Middle frontal gyrus (tissue), 1 donor: ENCODE data around the gene ASXL1.
"Not testable (repeated sequence)": the region's sequence is repeated elsewhere in the genome, so short reads cannot be mapped to it uniquely, and the experiment has no call there.

Experiments
- DNase-seq: peaks from one replicate; pipeline ENCODE4 v3.0.0-alpha.2; 2015; ENCODE audit warnings: low spot score; ENCODE audit errors: extremely low spot score

Gene ASXL1

DNA sequence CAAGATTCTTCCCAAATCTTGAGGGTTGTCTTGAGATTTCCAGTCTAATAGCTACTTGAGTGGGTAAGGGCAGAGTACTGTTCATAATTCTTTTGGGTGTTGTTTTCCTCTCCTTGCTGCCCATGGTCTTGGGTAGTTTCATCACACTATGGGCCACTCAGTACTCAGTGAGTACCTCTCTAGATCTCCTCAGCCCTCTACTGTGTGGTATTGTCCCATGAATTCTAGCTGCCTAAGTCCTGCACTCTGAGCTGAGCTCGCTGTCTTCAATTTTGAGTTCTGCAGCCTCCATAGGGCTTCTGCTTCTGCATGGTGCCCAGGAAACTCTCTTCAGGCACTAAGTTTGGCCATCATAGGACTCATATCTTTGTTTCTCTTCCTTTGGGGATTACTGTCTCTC is 42.3 kb downstream of the ASXL1 start:
- no peak for DNase-seq

DNA sequence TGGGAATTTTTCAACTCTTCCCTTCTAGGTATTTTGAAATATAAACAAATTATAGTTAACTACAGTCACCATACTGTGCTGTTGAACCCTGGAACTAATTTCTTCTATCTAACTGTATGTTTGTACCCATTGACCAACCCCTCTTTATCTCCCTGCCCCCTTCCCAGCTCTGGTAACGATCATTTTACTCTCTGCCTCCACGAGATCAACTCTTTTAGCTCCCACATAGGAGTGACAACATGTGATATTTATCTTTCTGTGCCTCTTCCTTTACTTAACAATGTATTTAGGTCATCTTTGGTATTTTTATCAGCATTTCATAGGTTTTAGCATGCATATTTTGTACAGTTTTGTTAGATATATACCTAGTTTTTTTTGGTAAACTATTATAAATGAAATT is 45.9 kb downstream of the ASXL1 start:
- no peak for DNase-seq

DNA sequence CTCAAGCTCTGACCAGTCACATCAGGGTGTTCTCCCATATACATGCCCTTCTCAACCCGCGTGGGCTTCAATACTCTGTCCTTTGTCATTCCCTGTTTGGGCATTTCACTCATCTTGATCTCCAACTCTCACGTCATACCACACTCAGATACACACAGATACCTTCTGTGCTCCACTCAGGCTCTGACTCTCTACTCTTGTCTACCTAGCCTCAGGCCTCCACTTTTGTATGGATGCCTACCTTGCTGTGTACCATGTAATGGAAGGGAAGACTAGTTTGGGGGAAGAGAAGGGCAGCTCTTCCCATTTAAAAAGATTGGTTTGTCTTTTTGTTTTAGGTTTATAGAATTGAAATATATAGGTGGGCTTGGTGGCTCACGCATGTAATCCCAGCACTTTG is 48.6 kb downstream of the ASXL1 start:
- no peak for DNase-seq

DNA sequence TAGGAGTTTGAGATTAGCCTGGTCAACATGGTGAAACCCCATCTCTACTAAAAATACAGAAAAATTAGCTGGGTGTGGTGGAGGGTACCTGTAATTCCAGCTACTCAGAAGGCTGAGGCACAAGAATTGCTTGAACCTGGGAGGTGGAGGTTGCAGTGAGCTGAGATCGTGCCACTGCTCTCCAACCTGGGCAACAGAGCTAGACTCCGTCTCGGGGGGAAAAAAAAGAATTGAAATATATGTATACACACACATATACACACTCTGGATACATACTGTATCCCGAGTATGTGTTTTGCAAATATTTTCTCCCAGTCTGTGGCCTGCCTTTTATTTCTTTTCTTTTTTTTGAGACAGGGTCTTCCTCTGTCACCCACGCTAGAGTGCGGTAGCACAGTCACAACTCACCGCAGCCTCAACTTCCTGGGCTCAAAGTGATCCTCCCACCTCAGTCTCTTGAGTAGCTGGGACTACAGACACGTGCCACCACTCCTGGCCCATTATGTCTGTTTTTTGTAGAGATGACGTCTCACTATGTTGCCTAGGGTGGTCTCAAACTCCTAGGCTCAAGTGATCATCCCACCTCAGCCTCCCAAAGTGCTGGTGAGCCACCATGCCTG is 49.1 kb downstream of the ASXL1 start:
- DNase-seq = not testable (repeated sequence)

DNA sequence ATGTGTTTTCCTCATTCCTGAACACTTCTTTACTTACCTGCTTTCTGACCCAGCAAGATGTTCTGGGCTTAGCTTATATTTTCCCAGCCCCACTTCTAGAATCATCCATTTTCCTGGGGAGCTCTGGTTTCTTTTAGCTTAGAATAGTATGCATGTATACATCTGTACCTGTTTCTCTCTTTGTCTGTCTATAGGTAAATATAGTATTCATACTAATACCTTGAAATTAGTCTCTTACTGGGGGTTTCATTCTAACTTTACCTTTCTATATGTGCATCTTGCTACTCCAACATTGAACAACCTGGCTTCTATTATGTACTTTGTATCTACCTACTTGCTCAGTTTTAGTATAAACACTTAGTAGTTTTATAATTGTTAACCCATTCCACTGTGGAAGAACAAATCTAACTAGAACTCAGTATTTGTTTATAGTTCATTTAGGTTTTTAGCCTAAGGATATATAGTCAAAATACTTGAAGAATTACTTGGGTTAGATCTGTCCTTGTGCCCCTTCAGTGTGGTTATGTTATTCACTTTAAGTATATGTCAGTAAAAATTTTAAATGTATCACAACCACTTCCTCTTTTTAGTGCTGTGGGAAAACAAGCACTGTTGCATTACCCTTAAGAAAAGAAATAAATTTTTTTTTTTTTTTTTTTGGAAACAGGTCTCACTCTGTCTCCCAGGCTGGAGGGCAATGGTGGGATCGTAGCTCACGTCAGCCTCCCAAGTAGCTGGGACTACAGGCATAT is 54.0 kb downstream of the ASXL1 start:
- no peak for DNase-seq

DNA sequence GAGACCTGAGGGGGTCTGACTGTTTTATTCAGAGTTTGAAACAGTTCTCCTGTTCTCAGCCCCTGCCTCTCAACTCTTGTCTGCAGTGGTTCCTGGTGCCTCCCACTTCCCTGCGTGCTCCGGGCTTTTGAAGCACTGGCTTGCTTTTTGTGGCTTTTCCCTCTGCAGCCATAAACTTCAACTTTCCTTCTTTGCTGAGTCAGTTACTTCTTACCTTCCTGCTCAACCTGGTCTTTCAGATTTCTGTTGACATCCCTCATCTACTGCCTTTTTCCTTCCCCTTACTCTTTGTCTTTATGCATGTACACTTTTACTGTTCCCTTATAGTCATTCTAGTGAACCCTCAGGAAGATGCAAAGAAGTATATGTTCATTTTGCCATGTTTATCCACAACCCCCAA is 57.4 kb downstream of the ASXL1 start:
- DNase-seq = no peak

DNA sequence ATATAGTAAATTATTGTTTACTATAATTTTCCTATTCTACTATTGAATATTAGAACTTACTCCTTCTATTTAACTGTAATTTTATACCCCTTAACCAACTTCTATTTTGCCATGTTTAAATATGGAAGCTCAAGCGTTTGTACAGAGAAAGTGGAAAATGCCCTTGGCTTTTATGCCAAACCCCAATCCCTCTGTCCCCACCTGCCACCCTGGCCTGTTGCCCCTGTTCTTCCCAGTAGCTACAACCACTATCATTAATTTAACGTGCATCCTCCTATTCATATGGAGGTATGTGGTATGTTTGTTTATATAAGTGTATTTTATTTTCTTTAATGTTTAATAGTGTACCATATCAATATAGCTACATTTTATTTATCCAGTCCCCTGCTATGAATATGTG is 58.1 kb downstream of the ASXL1 start:
- no peak for DNase-seq

DNA sequence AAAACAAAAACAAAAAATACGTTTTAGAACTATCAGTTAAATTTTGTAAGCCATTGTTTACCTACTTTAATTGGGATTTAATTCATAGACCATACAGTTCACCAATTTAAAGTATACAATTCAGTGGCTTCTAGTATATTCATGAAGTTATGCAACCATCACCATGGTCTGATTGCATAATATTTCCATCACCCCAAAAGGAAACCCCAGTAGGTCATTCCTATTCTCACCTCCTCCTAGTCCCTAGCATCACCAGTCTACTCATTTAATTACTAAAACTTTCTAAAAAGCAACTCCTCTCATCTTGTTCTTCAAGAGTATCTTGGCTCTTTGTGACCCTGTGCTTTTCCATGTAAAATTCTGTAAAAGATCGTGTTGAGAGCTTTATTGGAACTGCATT is 60.2 kb downstream of the ASXL1 start:
- DNase-seq = no peak

DNA sequence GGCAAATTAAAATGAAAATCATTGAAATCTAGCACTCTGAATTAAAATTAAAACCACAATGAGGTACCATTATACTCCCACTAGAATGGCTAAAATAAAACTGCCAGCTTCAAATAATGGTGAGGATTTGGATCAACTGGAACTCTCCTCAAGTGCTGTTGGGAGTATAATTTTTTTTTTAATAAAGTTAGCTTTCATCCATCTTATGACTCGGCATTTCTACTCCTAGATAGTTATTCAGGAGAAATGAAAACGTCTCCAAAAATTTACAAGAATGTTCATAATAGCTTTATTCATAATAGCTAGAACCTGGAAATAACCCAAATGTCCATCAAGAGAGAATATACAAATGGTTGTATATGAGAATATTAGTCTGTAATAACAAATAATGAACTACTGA is 63.2 kb downstream of the ASXL1 start:
- no peak for DNase-seq

DNA sequence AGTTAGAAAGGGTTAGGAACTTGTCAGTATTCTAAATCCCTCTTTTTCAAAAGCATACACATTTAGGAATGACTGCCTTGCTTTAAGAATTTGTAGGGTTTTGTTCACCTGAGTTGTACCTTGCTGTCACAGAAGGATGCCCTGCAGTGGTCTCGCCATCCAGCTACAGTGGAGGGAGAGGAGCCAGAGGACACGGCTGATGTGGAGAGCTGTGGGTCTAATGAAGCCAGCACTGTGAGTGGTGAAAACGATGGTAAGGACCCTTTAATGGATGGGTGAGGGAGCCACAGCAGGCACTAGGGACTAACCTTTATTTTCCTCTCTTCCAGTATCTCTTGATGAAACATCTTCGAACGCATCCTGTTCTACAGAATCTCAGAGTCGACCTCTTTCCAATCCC is 69.9 kb downstream of the ASXL1 start:
- no peak for DNase-seq

DNA sequence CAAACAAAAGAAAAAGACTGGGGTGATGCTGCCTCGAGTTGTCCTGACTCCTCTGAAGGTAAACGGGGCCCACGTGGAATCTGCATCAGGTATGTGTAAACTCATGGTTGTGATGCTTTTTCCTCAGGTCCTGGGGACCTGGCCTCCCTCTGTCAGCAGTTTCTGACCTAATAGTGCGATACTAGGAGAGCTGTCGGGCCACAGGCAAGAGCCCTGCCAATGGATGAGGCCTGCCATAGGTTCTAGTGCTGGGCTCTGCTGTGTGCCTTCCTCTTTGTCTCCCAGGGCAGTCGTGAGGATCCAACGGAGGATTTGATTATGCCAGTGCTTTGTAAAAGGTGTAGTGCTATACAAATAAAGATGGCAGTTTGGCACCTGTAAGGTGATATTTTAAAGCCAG is 71.2 kb downstream of the ASXL1 start:
- DNase-seq = no peak

DNA sequence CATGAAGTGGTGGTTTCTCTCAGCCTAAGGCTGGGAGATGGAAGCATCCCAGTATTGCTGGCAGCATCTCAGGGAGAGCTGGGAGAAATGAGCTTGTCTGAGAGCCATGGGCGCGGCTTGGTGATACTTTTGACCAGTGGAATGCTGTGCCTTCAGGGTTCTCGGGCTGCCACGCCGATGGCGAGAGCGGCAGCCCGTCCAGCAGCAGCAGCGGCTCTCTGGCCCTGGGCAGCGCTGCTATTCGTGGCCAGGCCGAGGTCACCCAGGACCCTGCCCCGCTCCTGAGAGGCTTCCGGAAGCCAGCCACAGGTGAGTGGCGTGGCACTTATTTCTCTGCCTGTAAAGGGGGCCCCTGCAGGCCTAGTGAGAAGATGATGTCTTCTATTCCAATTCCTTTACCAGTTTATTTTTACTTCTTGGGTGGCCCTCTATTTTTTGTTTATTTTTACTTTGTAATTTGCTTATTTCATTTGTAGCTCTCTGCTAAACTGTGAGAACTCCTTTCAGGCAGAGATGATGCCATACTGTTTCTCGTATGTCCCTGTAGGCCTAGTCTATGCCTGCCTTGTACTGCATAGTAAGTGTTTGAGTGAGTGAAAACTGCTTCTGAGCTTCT is 71.7 kb downstream of the ASXL1 start:
- no peak for DNase-seq

DNA sequence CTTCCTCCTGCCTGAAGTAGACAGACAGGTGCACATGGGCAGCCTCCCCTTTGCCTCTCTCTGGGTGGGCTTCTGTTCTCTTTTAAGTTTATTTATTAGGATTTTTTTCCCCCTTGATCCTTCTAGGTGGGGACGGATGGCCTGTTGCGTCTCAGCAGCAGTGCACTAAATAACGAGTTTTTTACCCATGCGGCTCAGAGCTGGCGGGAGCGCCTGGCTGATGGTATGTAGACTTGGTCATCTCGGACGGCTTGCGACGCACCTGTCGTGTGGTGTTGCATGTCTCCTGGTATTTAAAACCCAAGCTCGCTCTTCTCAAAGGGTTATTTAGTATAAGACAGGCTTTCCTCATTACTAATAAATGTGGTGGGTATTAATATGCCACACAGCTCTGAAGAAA is 73.3 kb downstream of the ASXL1 start:
- no peak for DNase-seq

DNA sequence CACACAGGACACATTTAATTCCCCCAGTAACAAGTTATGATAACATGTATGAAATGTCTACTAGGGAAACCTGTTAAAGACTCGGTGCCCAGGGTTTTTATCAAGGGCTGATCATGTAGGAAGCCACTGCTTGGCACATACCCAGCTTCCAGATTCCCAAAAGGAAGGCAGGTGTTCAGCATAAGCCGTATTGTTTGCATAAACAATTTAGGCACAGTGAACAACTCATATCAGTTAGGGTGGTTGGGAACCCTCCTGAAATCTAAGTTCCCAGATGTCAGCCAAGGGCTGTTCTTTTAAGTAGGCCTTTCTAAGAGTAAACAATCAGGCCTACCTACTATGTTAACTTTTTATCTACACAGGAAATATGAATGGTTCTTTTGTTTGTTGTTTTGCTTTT is 74.1 kb downstream of the ASXL1 start:
- no peak for DNase-seq

DNA sequence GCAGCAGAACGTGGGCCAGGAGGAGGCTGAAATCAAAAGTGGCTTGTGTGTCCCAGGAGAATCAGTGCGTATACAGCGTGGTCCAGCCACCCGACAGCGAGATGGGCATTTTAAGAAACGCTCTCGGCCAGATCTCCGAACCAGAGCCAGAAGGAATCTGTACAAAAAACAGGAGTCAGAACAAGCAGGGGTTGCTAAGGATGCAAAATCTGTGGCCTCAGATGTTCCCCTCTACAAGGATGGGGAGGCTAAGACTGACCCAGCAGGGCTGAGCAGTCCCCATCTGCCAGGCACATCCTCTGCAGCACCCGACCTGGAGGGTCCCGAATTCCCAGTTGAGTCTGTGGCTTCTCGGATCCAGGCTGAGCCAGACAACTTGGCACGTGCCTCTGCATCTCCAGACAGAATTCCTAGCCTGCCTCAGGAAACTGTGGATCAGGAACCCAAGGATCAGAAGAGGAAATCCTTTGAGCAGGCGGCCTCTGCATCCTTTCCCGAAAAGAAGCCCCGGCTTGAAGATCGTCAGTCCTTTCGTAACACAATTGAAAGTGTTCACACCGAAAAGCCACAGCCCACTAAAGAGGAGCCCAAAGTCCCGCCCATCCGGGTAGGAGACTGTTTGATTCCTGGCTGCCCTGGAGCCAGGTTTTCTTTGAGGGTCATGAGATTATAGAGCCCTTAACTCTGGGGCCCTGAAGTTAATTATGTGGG is 75.3 kb downstream of the ASXL1 start:
- no peak for DNase-seq

DNA sequence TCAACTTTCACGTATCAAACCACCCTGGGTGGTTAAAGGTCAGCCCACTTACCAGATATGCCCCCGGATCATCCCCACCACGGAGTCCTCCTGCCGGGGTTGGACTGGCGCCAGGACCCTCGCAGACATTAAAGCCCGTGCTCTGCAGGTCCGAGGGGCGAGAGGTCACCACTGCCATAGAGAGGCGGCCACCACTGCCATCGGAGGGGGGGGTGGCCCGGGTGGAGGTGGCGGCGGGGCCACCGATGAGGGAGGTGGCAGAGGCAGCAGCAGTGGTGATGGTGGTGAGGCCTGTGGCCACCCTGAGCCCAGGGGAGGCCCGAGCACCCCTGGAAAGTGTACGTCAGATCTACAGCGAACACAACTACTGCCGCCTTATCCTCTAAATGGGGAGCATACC is 76.3 kb downstream of the ASXL1 start:
- DNase-seq = no peak

DNA sequence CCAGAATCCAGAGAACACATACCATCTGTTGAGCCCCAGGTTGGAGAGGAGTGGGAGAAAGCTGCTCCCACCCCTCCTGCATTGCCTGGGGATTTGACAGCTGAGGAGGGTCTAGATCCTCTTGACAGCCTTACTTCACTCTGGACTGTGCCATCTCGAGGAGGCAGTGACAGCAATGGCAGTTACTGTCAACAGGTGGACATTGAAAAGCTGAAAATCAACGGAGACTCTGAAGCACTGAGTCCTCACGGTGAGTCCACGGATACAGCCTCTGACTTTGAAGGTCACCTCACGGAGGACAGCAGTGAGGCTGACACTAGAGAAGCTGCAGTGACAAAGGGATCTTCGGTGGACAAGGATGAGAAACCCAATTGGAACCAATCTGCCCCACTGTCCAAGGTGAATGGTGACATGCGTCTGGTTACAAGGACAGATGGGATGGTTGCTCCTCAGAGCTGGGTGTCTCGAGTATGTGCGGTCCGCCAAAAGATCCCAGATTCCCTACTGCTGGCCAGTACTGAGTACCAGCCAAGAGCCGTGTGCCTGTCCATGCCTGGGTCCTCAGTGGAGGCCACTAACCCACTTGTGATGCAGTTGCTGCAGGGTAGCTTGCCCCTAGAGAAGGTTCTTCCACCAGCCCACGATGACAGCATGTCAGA is 77.4 kb downstream of the ASXL1 start:
- DNase-seq = no peak

DNA sequence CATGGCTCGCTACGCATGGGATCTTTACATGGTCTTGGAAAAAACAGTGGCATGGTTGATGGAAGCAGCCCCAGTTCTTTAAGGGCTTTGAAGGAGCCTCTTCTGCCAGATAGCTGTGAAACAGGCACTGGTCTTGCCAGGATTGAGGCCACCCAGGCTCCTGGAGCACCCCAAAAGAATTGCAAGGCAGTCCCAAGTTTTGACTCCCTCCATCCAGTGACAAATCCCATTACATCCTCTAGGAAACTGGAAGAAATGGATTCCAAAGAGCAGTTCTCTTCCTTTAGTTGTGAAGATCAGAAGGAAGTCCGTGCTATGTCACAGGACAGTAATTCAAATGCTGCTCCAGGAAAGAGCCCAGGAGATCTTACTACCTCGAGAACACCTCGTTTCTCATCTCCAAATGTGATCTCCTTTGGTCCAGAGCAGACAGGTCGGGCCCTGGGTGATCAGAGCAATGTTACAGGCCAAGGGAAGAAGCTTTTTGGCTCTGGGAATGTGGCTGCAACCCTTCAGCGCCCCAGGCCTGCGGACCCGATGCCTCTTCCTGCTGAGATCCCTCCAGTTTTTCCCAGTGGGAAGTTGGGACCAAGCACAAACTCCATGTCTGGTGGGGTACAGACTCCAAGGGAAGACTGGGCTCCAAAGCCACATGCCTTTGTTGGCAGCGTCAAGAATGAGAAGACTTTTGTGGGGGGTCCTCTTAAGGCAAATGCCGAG is 78.2 kb downstream of the ASXL1 start:
- DNase-seq = no peak

DNA sequence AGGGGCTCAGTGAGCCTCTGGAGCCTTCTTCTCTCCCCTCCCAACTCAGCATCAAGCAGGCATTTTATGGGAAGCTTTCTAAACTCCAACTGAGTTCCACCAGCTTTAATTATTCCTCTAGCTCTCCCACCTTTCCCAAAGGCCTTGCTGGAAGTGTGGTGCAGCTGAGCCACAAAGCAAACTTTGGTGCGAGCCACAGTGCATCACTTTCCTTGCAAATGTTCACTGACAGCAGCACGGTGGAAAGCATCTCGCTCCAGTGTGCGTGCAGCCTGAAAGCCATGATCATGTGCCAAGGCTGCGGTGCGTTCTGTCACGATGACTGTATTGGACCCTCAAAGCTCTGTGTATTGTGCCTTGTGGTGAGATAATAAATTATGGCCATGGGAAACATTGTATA is 78.8 kb downstream of the ASXL1 start:
- no peak for DNase-seq

DNA sequence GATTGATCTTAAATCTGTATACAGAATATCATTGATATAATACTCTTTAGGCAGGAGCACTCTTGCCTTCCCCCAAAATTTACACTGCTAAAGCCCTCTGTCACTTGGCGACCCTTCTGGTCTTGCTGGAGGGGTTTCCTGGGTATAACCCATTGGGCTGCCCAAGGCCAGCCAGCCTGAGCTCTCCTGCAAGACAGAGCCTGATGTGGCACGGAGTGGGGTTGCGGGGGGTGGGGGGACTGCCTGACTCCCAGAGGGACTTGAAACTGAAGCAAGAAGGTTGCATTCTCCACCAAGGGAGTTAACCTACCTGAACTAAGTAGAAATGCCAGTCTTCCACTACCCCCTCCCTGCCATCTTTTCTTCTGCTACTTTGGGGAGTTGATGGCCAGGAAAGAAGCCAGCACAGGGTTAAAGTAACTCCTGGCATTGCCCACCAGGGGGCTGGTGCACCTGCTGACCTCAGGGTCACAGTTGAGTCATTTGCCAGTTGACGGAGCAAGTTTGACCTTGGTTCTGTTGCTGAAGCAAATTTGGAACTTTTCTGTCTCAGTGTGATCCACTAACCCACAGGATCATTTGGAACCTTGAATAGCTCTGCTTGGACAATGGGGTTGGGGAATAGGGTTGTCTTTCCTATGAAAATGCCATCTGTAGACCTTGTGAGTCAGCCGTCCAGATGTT is 79.4 kb downstream of the ASXL1 start:
- no peak for DNase-seq
